ENCODE measurements around the gene ARHGEF28.

- no peak for TF ChIP-seq EZH2 (IDR thresholded peaks at IDR 0.05; ENCODE audit: borderline replicate concordance, insufficient read depth, low read length, poor library complexity, severe bottlenecking)
- TF ChIP-seq CTCF (IDR thresholded peaks at IDR 0.05; ENCODE audit: poor library complexity, severe bottlenecking): peak; percentile 40
- no peak for TF ChIP-seq POLR2AphosphoS5 (IDR thresholded peaks at IDR 0.05)
- TF ChIP-seq EP300 (conservative IDR thresholded peaks at IDR 0.05; ENCODE audit: poor library complexity, severe bottlenecking): no peak
- TF ChIP-seq TAF1 (IDR thresholded peaks at IDR 0.05; ENCODE audit: low read depth): no peak
- TF ChIP-seq REST (IDR thresholded peaks at IDR 0.05; ENCODE audit: borderline replicate concordance): no peak
- no peak for TF ChIP-seq RAD21 (conservative IDR thresholded peaks at IDR 0.05)
- peak; percentile 20 for TF ChIP-seq SMC3 (conservative IDR thresholded peaks at IDR 0.05; ENCODE audit: poor library complexity)
- TF ChIP-seq MXI1 (conservative IDR thresholded peaks at IDR 0.05; ENCODE audit: poor library complexity, severe bottlenecking): no peak
Observed at GRCh38 chr5:73693573-73694061, 67.6 kb downstream of the ARHGEF28 start.

Measured in neural cell (in vitro differentiated cells).